Midbrain (tissue), 1 donor: ENCODE results near the gene CHST15.

ENCODE experiments used
- DNase-seq: peaks from one replicate; lab custom pipeline; 2025; lab: John Stamatoyannopoulos, UW

The CHST15 gene, protein sequence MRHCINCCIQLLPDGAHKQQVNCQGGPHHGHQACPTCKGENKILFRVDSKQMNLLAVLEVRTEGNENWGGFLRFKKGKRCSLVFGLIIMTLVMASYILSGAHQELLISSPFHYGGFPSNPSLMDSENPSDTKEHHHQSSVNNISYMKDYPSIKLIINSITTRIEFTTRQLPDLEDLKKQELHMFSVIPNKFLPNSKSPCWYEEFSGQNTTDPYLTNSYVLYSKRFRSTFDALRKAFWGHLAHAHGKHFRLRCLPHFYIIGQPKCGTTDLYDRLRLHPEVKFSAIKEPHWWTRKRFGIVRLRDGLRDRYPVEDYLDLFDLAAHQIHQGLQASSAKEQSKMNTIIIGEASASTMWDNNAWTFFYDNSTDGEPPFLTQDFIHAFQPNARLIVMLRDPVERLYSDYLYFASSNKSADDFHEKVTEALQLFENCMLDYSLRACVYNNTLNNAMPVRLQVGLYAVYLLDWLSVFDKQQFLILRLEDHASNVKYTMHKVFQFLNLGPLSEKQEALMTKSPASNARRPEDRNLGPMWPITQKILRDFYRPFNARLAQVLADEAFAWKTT

GRCh38 chr10:124092860-124093773, at the start of gene CHST15:
Gene CHST15, minus strand, starts transcription at chr10:124093598. Its CDS starts 47,386 bp downstream, at chr10:124046212.
- peak; percentile 39 for DNase-seq

GRCh38 chr10:124142960-124143359, 49.6 kb upstream of the CHST15 start:
- DNase-seq, result no peak

DNA sequence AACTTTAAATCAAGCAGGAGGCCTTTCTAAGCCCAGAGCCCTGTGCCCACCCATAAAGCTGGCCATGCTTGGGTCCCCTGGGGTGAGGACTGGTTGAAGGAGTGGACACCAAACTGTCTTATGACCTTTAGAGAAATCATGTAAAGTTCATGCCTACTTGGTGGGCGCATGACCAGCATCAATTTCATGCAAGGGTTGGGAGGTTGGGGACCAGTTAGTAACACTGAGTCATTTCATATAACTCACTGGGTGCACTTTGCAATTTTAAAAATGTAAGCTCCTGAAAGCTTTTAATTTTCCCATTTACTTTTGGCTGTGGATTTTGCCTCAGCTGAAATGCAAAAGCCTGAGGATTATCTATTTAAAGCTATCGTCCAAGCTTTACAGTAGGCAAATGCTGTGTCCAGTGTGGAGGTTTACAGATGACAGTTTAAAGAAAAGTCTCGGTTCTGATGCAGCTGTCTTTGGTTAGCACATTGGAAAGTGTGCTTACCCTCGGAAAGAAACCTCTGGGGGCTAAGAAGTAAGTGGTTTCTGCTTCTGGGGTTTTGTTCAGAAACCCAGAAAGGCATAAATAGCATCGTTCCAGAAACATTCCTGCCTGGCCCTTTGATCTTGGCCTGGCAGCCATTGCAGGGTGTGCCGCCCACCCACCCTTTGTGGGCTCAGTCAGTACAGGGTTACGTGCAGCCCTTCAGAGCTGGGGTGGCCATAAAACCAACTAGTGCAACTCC, 48.8 kb upstream of the CHST15 start:
- DNase-seq, result no peak

DNA sequence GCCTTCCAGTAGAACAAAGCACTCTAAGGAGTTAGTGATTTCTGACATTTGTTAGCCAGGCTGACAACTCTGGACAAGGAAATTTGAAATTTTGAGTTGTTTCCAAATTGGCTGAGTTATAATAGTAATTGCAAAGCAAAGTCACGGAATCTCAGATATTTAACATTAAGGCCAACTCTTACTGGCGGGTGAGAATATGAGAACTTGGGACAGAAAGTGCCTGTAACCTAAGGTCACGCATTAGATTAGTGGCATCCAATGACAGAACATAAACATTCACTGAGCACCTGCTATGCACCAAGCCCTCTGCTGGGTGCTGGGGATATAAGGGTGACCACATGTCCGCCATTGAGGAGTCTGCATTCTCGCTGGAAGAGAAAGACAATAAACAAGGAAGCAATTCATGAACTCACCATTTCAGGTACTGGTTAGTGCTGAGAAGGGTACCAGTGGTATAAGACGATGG, 45.5 kb upstream of the CHST15 start:
- DNase-seq, result no peak

GRCh38 chr10:124138195-124138882, 44.9 kb upstream of the CHST15 start:
- DNase-seq, result peak; percentile 45

- no peak for DNase-seq
Observed at GRCh38 chr10:124134251-124134893, 41.0 kb upstream of the CHST15 start.

- DNase-seq, result no peak
Observed at GRCh38 chr10:124132876-124133275, 39.5 kb upstream of the CHST15 start.

DNA sequence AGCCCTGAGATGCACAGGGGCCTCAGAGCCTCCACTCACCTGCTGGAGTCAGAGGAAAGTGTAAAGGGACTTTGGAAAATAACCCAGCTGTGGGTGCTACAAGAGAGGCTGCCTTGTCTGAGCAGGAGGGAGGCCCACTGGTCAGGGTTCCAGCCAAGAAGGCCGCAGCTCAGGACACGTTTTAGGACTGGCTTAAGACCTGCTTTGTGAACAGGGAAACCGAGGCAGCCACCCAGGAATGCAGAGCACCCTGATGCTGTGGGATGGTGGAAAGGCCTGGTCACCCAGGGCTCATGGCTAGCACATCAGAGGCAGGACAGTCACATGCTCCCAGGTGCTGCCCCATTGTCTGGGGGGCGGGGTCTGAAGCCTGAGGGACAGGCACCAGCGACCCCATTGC, 38.9 kb upstream of the CHST15 start:
- no peak for DNase-seq

- no peak for DNase-seq
Observed at GRCh38 chr10:124131172-124131571, 37.8 kb upstream of the CHST15 start.

DNA sequence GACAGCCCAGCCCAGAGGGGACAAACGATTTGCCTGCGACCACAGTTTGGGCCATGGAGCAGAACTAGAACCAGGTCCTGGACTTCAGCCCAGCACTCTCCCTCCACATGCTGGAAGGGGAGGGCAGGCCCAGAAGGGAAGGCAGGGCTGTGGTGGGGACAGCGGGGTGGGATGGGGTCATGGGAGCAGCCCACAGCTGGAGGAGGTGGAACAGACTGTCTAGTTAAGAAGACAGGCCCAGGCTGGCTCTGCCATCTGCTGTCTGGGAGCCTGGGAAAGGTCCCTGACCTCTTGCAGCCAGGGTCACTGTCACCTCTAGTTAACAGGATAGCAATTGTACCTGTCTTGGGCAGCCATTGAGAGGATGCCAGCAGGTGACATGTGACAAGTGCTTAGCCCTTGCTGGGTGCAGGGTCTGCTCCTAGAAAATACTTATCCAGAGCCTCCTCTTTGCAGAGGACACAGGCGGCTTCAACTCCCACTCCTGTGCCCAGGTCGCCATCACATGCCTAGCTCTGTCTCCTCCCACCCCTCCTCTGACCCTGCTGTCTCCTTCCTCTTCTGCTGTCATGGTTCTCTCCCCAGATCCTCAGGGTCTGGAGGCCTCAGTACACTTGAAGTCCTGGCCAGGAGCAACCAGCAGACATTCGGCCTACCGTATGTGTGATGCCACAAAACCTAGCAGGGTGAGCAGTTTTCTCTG, 37.0 kb upstream of the CHST15 start:
- DNase-seq, result no peak

GRCh38 chr10:124129471-124129870, 36.1 kb upstream of the CHST15 start:
- no peak for DNase-seq

DNA sequence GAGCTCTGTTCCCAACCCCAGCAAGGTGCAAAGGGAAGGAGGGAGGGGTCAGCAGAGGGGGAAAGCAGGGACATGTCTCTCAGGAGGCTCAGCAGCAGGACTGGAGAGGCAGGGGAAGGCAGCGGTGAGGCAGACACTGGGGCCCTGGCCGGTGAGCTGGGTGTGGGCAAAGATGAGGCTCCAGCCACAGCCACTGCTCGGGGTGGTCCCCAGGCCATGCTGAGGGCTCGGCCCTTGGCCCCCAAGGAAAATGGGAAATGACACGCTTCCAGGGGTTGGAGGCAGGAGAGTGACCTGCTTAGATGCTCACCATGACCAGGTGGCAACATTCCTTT, 35.4 kb upstream of the CHST15 start:
- no peak for DNase-seq

DNA sequence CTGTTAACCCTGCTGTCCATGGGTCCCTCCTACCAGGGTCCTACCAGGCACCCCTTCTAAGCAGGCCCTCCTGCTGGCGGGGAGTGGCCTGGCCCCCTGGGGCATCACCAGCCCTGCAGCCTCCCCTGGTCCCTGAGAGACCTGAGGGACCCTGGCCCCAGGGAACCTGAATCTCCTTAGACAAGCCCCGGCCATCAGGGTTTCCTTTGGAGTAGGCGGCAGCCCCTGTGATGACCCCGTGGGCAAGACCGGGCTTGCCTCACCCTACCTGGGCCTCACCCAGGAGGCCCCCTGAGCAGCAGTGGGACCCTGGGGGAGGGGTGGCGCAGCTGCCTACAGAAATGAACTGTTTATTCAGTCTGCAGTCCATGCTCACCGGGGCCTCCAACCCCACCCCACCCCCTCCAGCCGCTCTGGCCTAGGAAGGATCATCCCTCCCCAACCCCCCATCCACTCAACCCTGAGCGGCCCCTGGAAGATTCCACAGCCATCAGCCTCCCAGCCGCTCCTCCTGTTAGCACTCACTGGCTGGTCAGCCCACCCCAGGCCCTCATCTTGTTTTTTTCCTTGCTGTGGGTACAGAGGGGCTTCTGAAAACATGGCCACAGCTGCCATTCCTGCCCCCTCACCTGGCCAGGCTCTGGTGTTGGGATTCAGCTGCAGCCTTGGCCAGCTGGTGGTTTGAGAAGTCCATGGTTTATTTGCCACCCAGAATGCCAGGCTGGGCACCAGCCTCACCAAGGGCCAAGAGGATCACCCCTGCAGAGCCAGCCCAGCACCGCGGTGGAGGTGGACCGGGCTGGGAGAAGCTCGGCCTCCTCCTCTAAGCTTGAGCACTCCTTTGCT, 34.8 kb upstream of the CHST15 start:
- no peak for DNase-seq

GRCh38 chr10:124127563-124127962, 34.2 kb upstream of the CHST15 start:
- DNase-seq, result no peak

DNA sequence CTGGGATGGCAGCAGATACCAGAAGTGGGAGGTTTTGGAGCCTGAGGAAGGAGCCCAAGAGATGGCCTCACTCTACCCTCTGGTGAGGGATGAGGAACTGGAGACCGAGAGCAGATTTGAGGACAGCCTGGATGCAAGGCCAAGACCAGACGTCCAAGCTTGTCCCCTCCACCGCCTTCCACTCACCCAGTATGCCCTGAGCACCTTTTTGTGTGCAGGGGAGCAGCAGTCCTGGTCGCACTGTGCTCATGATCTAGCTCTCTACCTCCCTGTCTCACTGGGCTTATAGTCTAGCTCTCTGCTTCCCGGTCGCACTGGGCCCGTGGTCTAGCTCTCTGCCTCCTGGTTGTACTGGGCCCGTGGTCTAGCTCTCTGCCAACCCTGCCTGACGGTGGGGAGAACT, 33.6 kb upstream of the CHST15 start:
- no peak for DNase-seq

DNA sequence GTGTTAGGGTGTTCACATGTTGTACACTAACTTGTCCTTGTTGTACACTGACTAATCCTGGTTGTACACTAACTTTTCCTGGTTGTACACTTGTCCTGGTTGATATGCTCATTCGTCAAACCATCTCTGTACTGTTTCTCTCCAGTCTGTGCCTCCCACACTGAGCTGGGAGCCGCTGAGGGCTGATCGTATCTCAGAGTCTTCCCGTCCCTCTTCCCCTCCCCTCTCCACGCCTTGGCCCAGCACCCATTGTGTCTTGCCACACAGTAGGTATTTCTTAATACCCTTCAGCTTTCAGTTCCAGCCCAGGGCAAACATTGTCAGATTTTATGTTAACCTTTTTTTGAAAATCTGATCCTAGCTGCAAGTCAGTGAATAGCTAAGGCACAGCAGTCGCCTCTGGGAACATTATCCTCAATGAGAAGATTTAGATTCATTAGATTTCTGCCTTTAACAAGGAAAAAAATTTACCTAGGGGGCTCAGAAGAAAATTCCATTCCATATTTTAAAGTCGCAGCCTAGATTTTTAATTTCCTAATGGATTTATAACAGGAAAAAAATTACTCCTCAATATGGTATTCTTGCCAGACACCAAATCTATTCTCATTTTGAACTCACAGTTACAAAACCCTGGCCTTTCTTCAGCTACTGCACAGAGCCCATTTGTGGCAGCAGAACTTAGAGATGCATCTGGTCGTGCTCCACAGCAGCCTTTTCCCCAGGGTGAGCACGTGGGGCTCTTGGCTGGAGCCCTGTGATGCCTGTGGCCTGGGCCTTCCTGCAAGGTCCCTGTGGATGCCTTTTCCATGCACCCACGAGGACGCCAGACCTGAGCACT, 33.0 kb upstream of the CHST15 start:
- DNase-seq, result no peak

- DNase-seq, result no peak
Observed at GRCh38 chr10:124125305-124126116, 32.1 kb upstream of the CHST15 start.
